Mammary epithelial cell (primary cell): ENCODE results near the gene PTGFR.

Experiments used
- EZH2 ChIP-seq: IDR thresholded peaks from 2 replicates; pipeline ENCODE4 v1.6.1; 2012; ENCODE audit warnings: low read length, inconsistent platforms, borderline replicate concordance
- TF ChIP-seq, protein P1 (sequence below), 2 donors: IDR thresholded peaks in 1 of 2; conservative IDR thresholded peaks in 1 of 2; 2 replicates each; pipeline ENCODE4 v1.5.1; 2011 to 2012; ENCODE audit warnings: inconsistent platforms in 2 of 2, low read length in 2 of 2, mild to moderate bottlenecking in 2 of 2, control low read depth in 1 of 2, low read depth in 1 of 2; ENCODE audit not compliant: insufficient read depth in 1 of 2; ENCODE audit errors: extremely low read depth in 1 of 2

DNA sequence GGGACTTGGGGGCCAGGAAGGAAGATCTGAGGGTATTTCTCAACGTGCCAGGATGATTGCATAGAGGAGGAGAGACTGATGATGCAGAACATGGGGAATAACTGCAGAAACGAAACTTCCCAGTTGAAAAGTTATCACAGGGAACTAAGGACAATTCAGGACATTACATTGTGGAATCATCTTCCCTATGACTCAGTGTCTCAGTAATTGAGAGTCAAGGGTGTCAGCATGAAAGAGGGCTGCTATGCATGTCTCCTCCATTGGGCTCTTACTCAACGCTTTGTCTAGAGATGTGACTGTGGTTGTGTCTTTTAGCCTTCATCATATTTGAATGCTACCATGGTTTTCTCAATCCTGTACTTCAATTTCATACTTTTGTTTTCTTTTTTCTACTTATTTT lies 48.9 kb upstream of the PTGFR start:
- TF ChIP-seq, protein P1, sequence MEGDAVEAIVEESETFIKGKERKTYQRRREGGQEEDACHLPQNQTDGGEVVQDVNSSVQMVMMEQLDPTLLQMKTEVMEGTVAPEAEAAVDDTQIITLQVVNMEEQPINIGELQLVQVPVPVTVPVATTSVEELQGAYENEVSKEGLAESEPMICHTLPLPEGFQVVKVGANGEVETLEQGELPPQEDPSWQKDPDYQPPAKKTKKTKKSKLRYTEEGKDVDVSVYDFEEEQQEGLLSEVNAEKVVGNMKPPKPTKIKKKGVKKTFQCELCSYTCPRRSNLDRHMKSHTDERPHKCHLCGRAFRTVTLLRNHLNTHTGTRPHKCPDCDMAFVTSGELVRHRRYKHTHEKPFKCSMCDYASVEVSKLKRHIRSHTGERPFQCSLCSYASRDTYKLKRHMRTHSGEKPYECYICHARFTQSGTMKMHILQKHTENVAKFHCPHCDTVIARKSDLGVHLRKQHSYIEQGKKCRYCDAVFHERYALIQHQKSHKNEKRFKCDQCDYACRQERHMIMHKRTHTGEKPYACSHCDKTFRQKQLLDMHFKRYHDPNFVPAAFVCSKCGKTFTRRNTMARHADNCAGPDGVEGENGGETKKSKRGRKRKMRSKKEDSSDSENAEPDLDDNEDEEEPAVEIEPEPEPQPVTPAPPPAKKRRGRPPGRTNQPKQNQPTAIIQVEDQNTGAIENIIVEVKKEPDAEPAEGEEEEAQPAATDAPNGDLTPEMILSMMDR (conservative IDR thresholded peaks at IDR 0.05 in 1 of 2, IDR thresholded peaks at IDR 0.05 in 1 of 2; ENCODE audit: extremely low read depth in 1 of 2, insufficient read depth in 1 of 2, low read depth in 1 of 2, low read length in 2 of 2) = no peak
- no peak for TF ChIP-seq EZH2
